ENCODE measurements around the gene UBA1. TPM values are rescaled to one million over a fixed set of nuclear protein-coding genes. Genes with fewer than 3 reads are reported as not detected.

The UBA1 gene
- total RNA-seq: 100 to 1,000 TPM; 227 to 243 TPM

GRCh38 chrX:47193475-47194193 lies at the start of gene UBA1:
Gene UBA1, plus strand, starts transcription at chrX:47193829. Its CDS starts 4,974 bp downstream, at chrX:47198803.
- peak; percentile 97 for DNase-seq (ENCODE audit: low spot score)
- peaks cover 44 to 59% of the 10 kb centered on the region in 2 donors for H3K4me1 Mint-ChIP-seq (ENCODE audit: low read depth in 2 of 2)
- no peaks in the 10 kb centered on the region for H3K27me3 Mint-ChIP-seq
- H3K4me3 Mint-ChIP-seq: peak within 1 kb of the TSS; percentile 95
- H3K36me3 Mint-ChIP-seq: no peaks in the 10 kb centered on the region
- ATAC-seq: peak; percentile 87 to 94
- H3K27ac Mint-ChIP-seq: peak within 1 kb of the TSS; percentile 90 to 99
- no peaks in the 10 kb centered on the region for H3K9me3 Mint-ChIP-seq

GRCh38 chrX:47143894-47144625 lies 49.6 kb upstream of the UBA1 start:
- peaks cover 0 to 4% of the 10 kb centered on the region in 2 donors for H3K27me3 Mint-ChIP-seq
- peak; percentile 0 to 1 for ATAC-seq
- peak; percentile 60 for DNase-seq (ENCODE audit: low spot score)
- peak overlapping the region; percentile 99 to 100 for H3K27ac Mint-ChIP-seq
- H3K4me3 Mint-ChIP-seq: peak overlapping the region; percentile 97
- H3K36me3 Mint-ChIP-seq: peaks cover 5% of the 10 kb centered on the region
- H3K9me3 Mint-ChIP-seq: no peaks in the 10 kb centered on the region
- H3K4me1 Mint-ChIP-seq (ENCODE audit: low read depth in 2 of 2): peaks cover 30 to 33% of the 10 kb centered on the region in 2 donors

- peak within 1 kb of the TSS; percentile 99 to 100 for H3K27ac Mint-ChIP-seq
- ATAC-seq: peak; percentile 97 to 98
- DNase-seq (ENCODE audit: low spot score): peak; percentile 95
- H3K9me3 Mint-ChIP-seq: no peaks in the 10 kb centered on the region
- peaks cover 0 to 4% of the 10 kb centered on the region in 2 donors for H3K27me3 Mint-ChIP-seq
- H3K4me1 Mint-ChIP-seq (ENCODE audit: low read depth in 2 of 2): peaks cover 30 to 33% of the 10 kb centered on the region in 2 donors
- H3K36me3 Mint-ChIP-seq: peaks cover 5% of the 10 kb centered on the region
- H3K4me3 Mint-ChIP-seq: peak within 1 kb of the TSS; percentile 97
These were observed 48.8 kb upstream of the UBA1 start, which contains the start of the genes NDUFB11 and RBM10 for GRCh38 chrX:47144626-47145394. Gene NDUFB11, minus strand, starts transcription at chrX:47144702. Its CDS starts 23 bp downstream, at chrX:47144679. Gene RBM10, plus strand, starts transcription at chrX:47145221. Its CDS starts 2,261 bp downstream, at chrX:47147482.

GRCh38 chrX:47145395-47146120 lies 48.1 kb upstream of the UBA1 start:
- Mint-ChIP-seq H3K36me3 (peaks cover 3% of the 10 kb centered on the region), H3K27me3 (peaks cover 0 to 3% of the 10 kb centered on the region in 2 donors), H3K4me3 (peak overlapping the region; percentile 97), H3K9me3 (no peaks in the 10 kb centered on the region), H3K4me1 (ENCODE audit: low read depth in 2 of 2) (peaks cover 30 to 33% of the 10 kb centered on the region in 2 donors), H3K27ac (peak overlapping the region; percentile 99 to 100)
- DNase-seq (ENCODE audit: low spot score) (no peak), ATAC-seq (peak; percentile 48 to 51)

- H3K9me3 Mint-ChIP-seq: no peaks in the 10 kb centered on the region
- no peak for ATAC-seq
- H3K4me1 Mint-ChIP-seq (ENCODE audit: low read depth in 2 of 2): peaks cover 29 to 33% of the 10 kb centered on the region in 2 donors
- no peaks in the 10 kb centered on the region for H3K36me3 Mint-ChIP-seq
- H3K27ac Mint-ChIP-seq: peak overlapping the region; percentile 99 to 100
- H3K27me3 Mint-ChIP-seq: peaks cover 0 to 2% of the 10 kb centered on the region in 2 donors
- H3K4me3 Mint-ChIP-seq: peak overlapping the region; percentile 97
- no peak for DNase-seq (ENCODE audit: low spot score)
These were observed 47.3 kb upstream of the UBA1 start for GRCh38 chrX:47146121-47146935.

GRCh38 chrX:47146936-47147859 lies 46.4 kb upstream of the UBA1 start:
- H3K4me3 Mint-ChIP-seq: peak overlapping the region; percentile 53
- H3K4me1 Mint-ChIP-seq (ENCODE audit: low read depth in 2 of 2): peaks cover 29 to 33% of the 10 kb centered on the region in 2 donors
- peaks cover 0 to 2% of the 10 kb centered on the region in 2 donors for H3K27me3 Mint-ChIP-seq
- DNase-seq (ENCODE audit: low spot score) (no peak), ATAC-seq (no peak)
- H3K27ac Mint-ChIP-seq: peak overlapping the region in 1 of 2 donors; percentile 47
- H3K36me3 Mint-ChIP-seq: no peaks in the 10 kb centered on the region
- no peaks in the 10 kb centered on the region for H3K9me3 Mint-ChIP-seq

- Mint-ChIP-seq H3K27ac (no peak overlapping the region), H3K4me3 (no peak overlapping the region), H3K4me1 (ENCODE audit: low read depth in 2 of 2) (peaks cover 20 to 22% of the 10 kb centered on the region in 2 donors), H3K36me3 (no peaks in the 10 kb centered on the region), H3K27me3 (peaks cover 0 to 2% of the 10 kb centered on the region in 2 donors), H3K9me3 (no peaks in the 10 kb centered on the region)
- ATAC-seq: no peak
- no peak for DNase-seq (ENCODE audit: low spot score)
These were observed 44.7 kb upstream of the UBA1 start for GRCh38 chrX:47148946-47149345.

- Mint-ChIP-seq H3K27ac (peak overlapping the region in 1 of 2 donors; percentile 35), H3K27me3 (peaks cover 0 to 2% of the 10 kb centered on the region in 2 donors), H3K9me3 (no peaks in the 10 kb centered on the region), H3K36me3 (no peaks in the 10 kb centered on the region), H3K4me1 (ENCODE audit: low read depth in 2 of 2) (peaks cover 12 to 14% of the 10 kb centered on the region in 2 donors), H3K4me3 (no peak overlapping the region)
- ATAC-seq (no peak), DNase-seq (ENCODE audit: low spot score) (no peak)
These were observed 42.2 kb upstream of the UBA1 start for GRCh38 chrX:47151435-47151834.

GRCh38 chrX:47156611-47157520 lies 36.8 kb upstream of the UBA1 start:
- H3K27ac Mint-ChIP-seq: peak overlapping the region; percentile 23 to 47
- no peak overlapping the region for H3K4me3 Mint-ChIP-seq
- H3K4me1 Mint-ChIP-seq (ENCODE audit: low read depth in 2 of 2): peaks cover 8 to 12% of the 10 kb centered on the region in 2 donors
- H3K9me3 Mint-ChIP-seq: no peaks in the 10 kb centered on the region
- DNase-seq (ENCODE audit: low spot score) (no peak), ATAC-seq (peak; percentile 81 to 82)
- no peaks in the 10 kb centered on the region for H3K36me3 Mint-ChIP-seq
- no peaks in the 10 kb centered on the region for H3K27me3 Mint-ChIP-seq

GRCh38 chrX:47158131-47158530 lies 35.5 kb upstream of the UBA1 start:
- DNase-seq (ENCODE audit: low spot score): no peak
- Mint-ChIP-seq H3K4me1 (ENCODE audit: low read depth in 2 of 2) (peaks cover 8 to 12% of the 10 kb centered on the region in 2 donors), H3K27ac (no peak overlapping the region), H3K9me3 (no peaks in the 10 kb centered on the region), H3K27me3 (no peaks in the 10 kb centered on the region), H3K4me3 (no peak overlapping the region), H3K36me3 (no peaks in the 10 kb centered on the region)
- no peak for ATAC-seq

- no peak overlapping the region for H3K4me3 Mint-ChIP-seq
- H3K27ac Mint-ChIP-seq: no peak overlapping the region
- no peak for DNase-seq (ENCODE audit: low spot score)
- peaks cover 8 to 12% of the 10 kb centered on the region in 2 donors for H3K4me1 Mint-ChIP-seq (ENCODE audit: low read depth in 2 of 2)
- no peaks in the 10 kb centered on the region for H3K9me3 Mint-ChIP-seq
- no peak for ATAC-seq
- H3K36me3 Mint-ChIP-seq: no peaks in the 10 kb centered on the region
- H3K27me3 Mint-ChIP-seq: no peaks in the 10 kb centered on the region
These were observed 34.8 kb upstream of the UBA1 start for GRCh38 chrX:47158781-47159180.
